K562 (cell line): ENCODE data around the gene TLR6.

Experiments used
- AFF4 ChIP-seq: sonication (generic); formaldehyde crosslinking; IDR thresholded peaks from 2 replicates; pipeline ENCODE4 v1.8.0; 2023; ENCODE audit warnings: mild to moderate bottlenecking, missing genetic modification reagents
- EP300 ChIP-seq: IDR thresholded peaks from 2 replicates; pipeline ENCODE4 v1.6.1; 2012; ENCODE audit warnings: low read length, improper control_type of control experiment
- JUND ChIP-seq, 2 experiments: IDR thresholded peaks; 2 replicates in 1 of 2; 3 replicates in 1 of 2; pipeline ENCODE4 v1.6.1; 2011; ENCODE audit warnings: borderline replicate concordance in 2 of 2, low read depth in 2 of 2, low read length in 2 of 2, improper control_type of control experiment in 1 of 2, missing biosample characterization in 1 of 2, missing genetic modification characterization in 1 of 2, missing genetic modification reagents in 1 of 2
- MAFK ChIP-seq: IDR thresholded peaks from 2 replicates; pipeline ENCODE4 v1.6.1; 2011; ENCODE audit warnings: low read length, improper control_type of control experiment
- NR1H2 ChIP-seq: sonication (generic); formaldehyde crosslinking; IDR thresholded peaks from 2 replicates; pipeline ENCODE4 v1.4.0; 2020; ENCODE audit warnings: mild to moderate bottlenecking, missing genetic modification reagents
- POLR3G ChIP-seq: IDR thresholded peaks from 2 replicates; pipeline ENCODE4 v1.6.1; 2011; ENCODE audit not compliant: insufficient read length, insufficient replicate concordance; ENCODE audit errors: extremely low read depth
- TEAD4 ChIP-seq, 2 experiments: sonication (generic) in 1 of 2; formaldehyde crosslinking in 1 of 2; IDR thresholded peaks; 2 replicates each; pipeline versions ENCODE4 v1.6.1 to v1.8.0; 2012 to 2022; ENCODE audit warnings: borderline replicate concordance in 1 of 2, inconsistent platforms in 1 of 2, low read length in 1 of 2, mild to moderate bottlenecking in 1 of 2, missing genetic modification reagents in 1 of 2
- YY1 ChIP-seq, 3 experiments: IDR thresholded peaks; 2 replicates each; pipeline ENCODE4 v1.6.1; 2011; ENCODE audit warnings: low read length in 2 of 3, mild to moderate bottlenecking in 2 of 3, moderate library complexity in 2 of 3, borderline replicate concordance in 1 of 3, control low read depth in 1 of 3, low read depth in 1 of 3; ENCODE audit not compliant: insufficient read depth in 3 of 3, insufficient replicate concordance in 2 of 3, control insufficient read depth in 1 of 3, insufficient read length in 1 of 3; ENCODE audit errors: extremely low read depth in 1 of 3
- TF ChIP-seq, protein P1 (sequence below), 2 experiments: fragments of 450-650 bp; conservative IDR thresholded peaks; 2 replicates each; pipeline ENCODE4 v1.6.1; 2017; ENCODE audit warnings: mild to moderate bottlenecking in 2 of 2, moderate library complexity in 2 of 2
- TF ChIP-seq, protein P2 (sequence below): sonication (generic); formaldehyde crosslinking; IDR thresholded peaks from 2 replicates; pipeline ENCODE4 v1.8.1; 2022; ENCODE audit warnings: missing genetic modification reagents
- TF ChIP-seq, protein P3 (sequence below): sonication (generic); formaldehyde crosslinking; IDR thresholded peaks from 2 replicates; pipeline ENCODE4 v1.8.1; 2023; ENCODE audit warnings: mild to moderate bottlenecking, missing genetic modification reagents
- TF ChIP-seq, protein P4 (sequence below): sonication (generic); formaldehyde crosslinking; IDR thresholded peaks from 2 replicates; pipeline ENCODE4 v1.5.0; 2020; ENCODE audit warnings: missing genetic modification reagents

DNA sequence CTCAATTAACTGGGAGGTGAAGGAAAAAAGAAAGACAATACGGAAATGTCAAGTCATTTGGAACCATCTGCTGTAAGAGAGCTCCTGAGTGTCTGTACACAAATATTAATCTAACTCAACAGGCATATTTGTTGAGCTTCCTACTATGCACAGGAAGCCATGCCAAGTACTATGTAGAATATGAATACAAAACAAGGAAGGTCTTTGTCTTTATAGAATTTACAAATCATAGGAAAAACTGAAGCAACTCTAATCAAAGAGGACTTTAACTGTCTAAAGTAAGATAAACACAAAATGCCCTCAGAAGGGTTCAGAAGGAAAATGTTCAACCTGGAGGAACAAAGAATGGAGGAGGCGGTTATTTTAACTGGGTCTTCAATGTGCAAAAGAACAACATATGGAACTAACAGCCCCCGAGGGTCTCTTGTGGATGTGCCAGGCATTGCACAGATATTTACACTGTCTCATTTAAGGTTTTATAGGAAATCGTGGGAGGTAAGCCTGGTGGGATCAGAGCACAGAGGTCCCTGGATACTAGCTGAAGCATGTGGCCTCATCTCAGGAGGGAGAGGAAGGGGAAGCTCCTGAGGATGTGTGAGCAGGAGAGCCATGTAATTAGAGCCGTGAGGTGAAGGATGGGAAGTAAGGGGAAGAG is 16.8 kb upstream of the TLR6 start:
- TF ChIP-seq AFF4 (CRISPR knock-in tag): no peak
- TF ChIP-seq, protein P1, sequence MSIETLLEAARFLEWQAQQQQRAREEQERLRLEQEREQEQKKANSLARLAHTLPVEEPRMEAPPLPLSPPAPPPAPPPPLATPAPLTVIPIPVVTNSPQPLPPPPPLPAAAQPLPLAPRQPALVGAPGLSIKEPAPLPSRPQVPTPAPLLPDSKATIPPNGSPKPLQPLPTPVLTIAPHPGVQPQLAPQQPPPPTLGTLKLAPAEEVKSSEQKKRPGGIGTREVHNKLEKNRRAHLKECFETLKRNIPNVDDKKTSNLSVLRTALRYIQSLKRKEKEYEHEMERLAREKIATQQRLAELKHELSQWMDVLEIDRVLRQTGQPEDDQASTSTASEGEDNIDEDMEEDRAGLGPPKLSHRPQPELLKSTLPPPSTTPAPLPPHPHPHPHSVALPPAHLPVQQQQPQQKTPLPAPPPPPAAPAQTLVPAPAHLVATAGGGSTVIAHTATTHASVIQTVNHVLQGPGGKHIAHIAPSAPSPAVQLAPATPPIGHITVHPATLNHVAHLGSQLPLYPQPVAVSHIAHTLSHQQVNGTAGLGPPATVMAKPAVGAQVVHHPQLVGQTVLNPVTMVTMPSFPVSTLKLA (conservative IDR thresholded peaks at IDR 0.05): no peak
- TF ChIP-seq MAFK: no peak
- TF ChIP-seq YY1 (IDR thresholded peaks at IDR 0.05; ENCODE audit: borderline replicate concordance in 1 of 3, control insufficient read depth in 1 of 3, extremely low read depth in 1 of 3, insufficient read depth in 3 of 3, insufficient read length in 1 of 3, insufficient replicate concordance in 2 of 3, low read depth in 1 of 3, low read length in 2 of 3): no peak
- TF ChIP-seq, protein P2, sequence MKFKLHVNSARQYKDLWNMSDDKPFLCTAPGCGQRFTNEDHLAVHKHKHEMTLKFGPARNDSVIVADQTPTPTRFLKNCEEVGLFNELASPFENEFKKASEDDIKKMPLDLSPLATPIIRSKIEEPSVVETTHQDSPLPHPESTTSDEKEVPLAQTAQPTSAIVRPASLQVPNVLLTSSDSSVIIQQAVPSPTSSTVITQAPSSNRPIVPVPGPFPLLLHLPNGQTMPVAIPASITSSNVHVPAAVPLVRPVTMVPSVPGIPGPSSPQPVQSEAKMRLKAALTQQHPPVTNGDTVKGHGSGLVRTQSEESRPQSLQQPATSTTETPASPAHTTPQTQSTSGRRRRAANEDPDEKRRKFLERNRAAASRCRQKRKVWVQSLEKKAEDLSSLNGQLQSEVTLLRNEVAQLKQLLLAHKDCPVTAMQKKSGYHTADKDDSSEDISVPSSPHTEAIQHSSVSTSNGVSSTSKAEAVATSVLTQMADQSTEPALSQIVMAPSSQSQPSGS (CRISPR knock-in tag): no peak
- TF ChIP-seq TEAD4 (IDR thresholded peaks at IDR 0.05; ENCODE audit: low read length): no peak
- TF ChIP-seq TEAD4 (CRISPR knock-in tag; IDR thresholded peaks at IDR 0.05; ENCODE audit: borderline replicate concordance): no peak
- no peak for TF ChIP-seq JUND (IDR thresholded peaks at IDR 0.05; ENCODE audit: borderline replicate concordance, low read depth, low read length)
- no peak for TF ChIP-seq JUND (tag; IDR thresholded peaks at IDR 0.05; ENCODE audit: borderline replicate concordance, low read depth, low read length)
- TF ChIP-seq, protein P3, sequence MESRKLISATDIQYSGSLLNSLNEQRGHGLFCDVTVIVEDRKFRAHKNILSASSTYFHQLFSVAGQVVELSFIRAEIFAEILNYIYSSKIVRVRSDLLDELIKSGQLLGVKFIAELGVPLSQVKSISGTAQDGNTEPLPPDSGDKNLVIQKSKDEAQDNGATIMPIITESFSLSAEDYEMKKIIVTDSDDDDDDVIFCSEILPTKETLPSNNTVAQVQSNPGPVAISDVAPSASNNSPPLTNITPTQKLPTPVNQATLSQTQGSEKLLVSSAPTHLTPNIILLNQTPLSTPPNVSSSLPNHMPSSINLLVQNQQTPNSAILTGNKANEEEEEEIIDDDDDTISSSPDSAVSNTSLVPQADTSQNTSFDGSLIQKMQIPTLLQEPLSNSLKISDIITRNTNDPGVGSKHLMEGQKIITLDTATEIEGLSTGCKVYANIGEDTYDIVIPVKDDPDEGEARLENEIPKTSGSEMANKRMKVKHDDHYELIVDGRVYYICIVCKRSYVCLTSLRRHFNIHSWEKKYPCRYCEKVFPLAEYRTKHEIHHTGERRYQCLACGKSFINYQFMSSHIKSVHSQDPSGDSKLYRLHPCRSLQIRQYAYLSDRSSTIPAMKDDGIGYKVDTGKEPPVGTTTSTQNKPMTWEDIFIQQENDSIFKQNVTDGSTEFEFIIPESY (CRISPR knock-in tag): no peak
- TF ChIP-seq, protein P4, sequence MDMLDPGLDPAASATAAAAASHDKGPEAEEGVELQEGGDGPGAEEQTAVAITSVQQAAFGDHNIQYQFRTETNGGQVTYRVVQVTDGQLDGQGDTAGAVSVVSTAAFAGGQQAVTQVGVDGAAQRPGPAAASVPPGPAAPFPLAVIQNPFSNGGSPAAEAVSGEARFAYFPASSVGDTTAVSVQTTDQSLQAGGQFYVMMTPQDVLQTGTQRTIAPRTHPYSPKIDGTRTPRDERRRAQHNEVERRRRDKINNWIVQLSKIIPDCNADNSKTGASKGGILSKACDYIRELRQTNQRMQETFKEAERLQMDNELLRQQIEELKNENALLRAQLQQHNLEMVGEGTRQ (CRISPR knock-in tag): no peak
- no peak for TF ChIP-seq POLR3G
- no peak for TF ChIP-seq EP300
- TF ChIP-seq NR1H2 (CRISPR knock-in tag): no peak
